RPMI8226 (cell line): ENCODE data around the gene NAV2.

Experiments
- DNase-seq: peaks from one replicate; pipeline ENCODE4 v3.0.0-alpha.2; 2015

NAV2 gene

GRCh38 chr11:19788435-19788834 lies 75.8 kb downstream of the NAV2 start:
- no peak for DNase-seq

- DNase-seq, result no peak
Observed at GRCh38 chr11:19789245-19789644, 76.6 kb downstream of the NAV2 start.

- DNase-seq, result no peak
Observed at GRCh38 chr11:19789835-19790710, 77.4 kb downstream of the NAV2 start.

GRCh38 chr11:19790831-19791552 lies 78.4 kb downstream of the NAV2 start:
- no peak for DNase-seq

- no peak for DNase-seq
Observed at GRCh38 chr11:19792510-19792909, 79.9 kb downstream of the NAV2 start.

- DNase-seq, result no peak
Observed at GRCh38 chr11:19793326-19793725, 80.7 kb downstream of the NAV2 start.

GRCh38 chr11:19794161-19794560 lies 81.5 kb downstream of the NAV2 start:
- no peak for DNase-seq

GRCh38 chr11:19795082-19795481 lies 82.4 kb downstream of the NAV2 start:
- DNase-seq, result no peak

GRCh38 chr11:19800162-19800561 lies 87.5 kb downstream of the NAV2 start:
- no peak for DNase-seq

GRCh38 chr11:19800714-19801519 lies 88.3 kb downstream of the NAV2 start:
- DNase-seq, result no peak

- no peak for DNase-seq
Observed at GRCh38 chr11:19802773-19803293, 90.2 kb downstream of the NAV2 start.

- DNase-seq, result no peak
Observed at GRCh38 chr11:19803506-19803998, 90.9 kb downstream of the NAV2 start.

GRCh38 chr11:19805376-19805775 lies 92.7 kb downstream of the NAV2 start:
- no peak for DNase-seq

GRCh38 chr11:19805827-19806226 lies 93.2 kb downstream of the NAV2 start:
- no peak for DNase-seq

GRCh38 chr11:19806251-19806650 lies 93.6 kb downstream of the NAV2 start:
- DNase-seq, result no peak

- DNase-seq, result no peak
Observed at GRCh38 chr11:19808076-19808911, 95.7 kb downstream of the NAV2 start.

- no peak for DNase-seq
Observed at GRCh38 chr11:19810852-19811251, 98.2 kb downstream of the NAV2 start.

- no peak for DNase-seq
Observed at GRCh38 chr11:19811380-19811779, 98.7 kb downstream of the NAV2 start.

GRCh38 chr11:19812096-19812495 lies 99.5 kb downstream of the NAV2 start:
- no peak for DNase-seq

- DNase-seq, result no peak
Observed at GRCh38 chr11:19812710-19813109, 100.1 kb downstream of the NAV2 start.

- no peak for DNase-seq
Observed at GRCh38 chr11:19813158-19813879, 100.7 kb downstream of the NAV2 start.
